ENCODE measurements around the gene PRMT1.
A peak's percentile ranks its signal among the peaks of the same experiment; 100 is the strongest.

PRMT1 gene

GRCh38 chr19:49690656-49691242, 13.7 kb downstream of the PRMT1 start, which contains the start of gene CPT1C:
Gene CPT1C, plus strand, starts transcription at chr19:49691116. Its CDS starts 1,137 bp downstream, at chr19:49692253.
- TF ChIP-seq CTCF (IDR thresholded peaks at IDR 0.05), result no peak
- Histone ChIP-seq H3K27me3 (peaks cover 57% of the 10 kb centered on the region), H3K4me3 (ENCODE audit: low read depth in 1 of 2, low read length in 1 of 2) (peak within 1 kb of the TSS in 1 of 2 experiments; percentile 18), H3K36me3 (peaks cover 7% of the 10 kb centered on the region), H3K27ac (no peak within 1 kb of the TSS), H3K9me3 (no peaks in the 10 kb centered on the region), H3K4me1 (ENCODE audit: control insufficient read depth in 1 of 2, insufficient read depth in 1 of 2, low read depth in 1 of 2, low read length in 1 of 2) (peaks cover 4 to 13% of the 10 kb centered on the region in 2 experiments)

GRCh38 chr19:49691243-49692146, 14.4 kb downstream of the PRMT1 start:
- H3K27me3 ChIP-seq, result peaks cover 57% of the 10 kb centered on the region
- no peaks in the 10 kb centered on the region for H3K9me3 ChIP-seq
- H3K4me3 ChIP-seq (ENCODE audit: low read depth in 1 of 2, low read length in 1 of 2), result peak overlapping the region in 1 of 2 experiments; percentile 18
- H3K4me1 ChIP-seq (ENCODE audit: control insufficient read depth in 1 of 2, insufficient read depth in 1 of 2, low read depth in 1 of 2, low read length in 1 of 2), result peaks cover 4 to 13% of the 10 kb centered on the region in 2 experiments
- H3K36me3 ChIP-seq, result no peaks in the 10 kb centered on the region
- TF ChIP-seq CTCF (IDR thresholded peaks at IDR 0.05), result no peak
- no peak overlapping the region for H3K27ac ChIP-seq

GRCh38 chr19:49692147-49692506, 15.1 kb downstream of the PRMT1 start:
- Histone ChIP-seq H3K27me3 (peaks cover 57% of the 10 kb centered on the region), H3K9me3 (no peaks in the 10 kb centered on the region), H3K27ac (no peak overlapping the region), H3K4me1 (ENCODE audit: control insufficient read depth in 1 of 2, insufficient read depth in 1 of 2, low read depth in 1 of 2, low read length in 1 of 2) (peaks cover 4 to 13% of the 10 kb centered on the region in 2 experiments), H3K4me3 (ENCODE audit: low read depth in 1 of 2, low read length in 1 of 2) (no peak overlapping the region), H3K36me3 (no peaks in the 10 kb centered on the region)
- no peak for TF ChIP-seq CTCF (IDR thresholded peaks at IDR 0.05)

GRCh38 chr19:49696115-49696514, 19.0 kb downstream of the PRMT1 start:
- H3K4me3 ChIP-seq (ENCODE audit: low read depth in 1 of 2, low read length in 1 of 2), result no peak overlapping the region
- no peak overlapping the region for H3K27ac ChIP-seq
- H3K4me1 ChIP-seq (ENCODE audit: control insufficient read depth in 1 of 2, insufficient read depth in 1 of 2, low read depth in 1 of 2, low read length in 1 of 2), result peaks cover under 1 to 4% of the 10 kb centered on the region in 2 experiments
- no peaks in the 10 kb centered on the region for H3K36me3 ChIP-seq
- H3K9me3 ChIP-seq, result no peaks in the 10 kb centered on the region
- TF ChIP-seq CTCF (IDR thresholded peaks at IDR 0.05), result no peak
- H3K27me3 ChIP-seq, result peaks cover 41% of the 10 kb centered on the region

- Histone ChIP-seq H3K4me3 (ENCODE audit: low read depth in 1 of 2, low read length in 1 of 2) (no peak overlapping the region), H3K27me3 (peaks cover 38% of the 10 kb centered on the region), H3K4me1 (ENCODE audit: control insufficient read depth in 1 of 2, insufficient read depth in 1 of 2, low read depth in 1 of 2, low read length in 1 of 2) (no peaks in the 10 kb centered on the region), H3K36me3 (no peaks in the 10 kb centered on the region), H3K27ac (no peak overlapping the region), H3K9me3 (no peaks in the 10 kb centered on the region)
- TF ChIP-seq CTCF (IDR thresholded peaks at IDR 0.05), result no peak
Measured at GRCh38 chr19:49696865-49697264, 19.8 kb downstream of the PRMT1 start.

Data from neutrophil (primary cell).